ENCODE results near the gene ZNF74.

ZNF74 gene

GRCh38 chr22:20398420-20398819, 4.5 kb downstream of the ZNF74 start:
- no peak overlapping the region for H3K27ac ChIP-seq (ENCODE audit: insufficient read depth, low read length, poor library complexity, severe bottlenecking)
- peaks cover 12% of the 10 kb centered on the region for H3K4me1 ChIP-seq (ENCODE audit: control insufficient read depth, insufficient read depth, low read length, poor library complexity, severe bottlenecking)
- H3K4me3 ChIP-seq (ENCODE audit: insufficient read depth, low read depth, low read length, poor library complexity, severe bottlenecking): no peak overlapping the region
- H3K36me3 ChIP-seq (ENCODE audit: control insufficient read depth, insufficient read depth, low read length): peaks cover 5% of the 10 kb centered on the region
- no peaks in the 10 kb centered on the region for H3K9me3 ChIP-seq (ENCODE audit: control insufficient read depth, low read length)
- no peaks in the 10 kb centered on the region for H3K27me3 ChIP-seq (replicated peaks; ENCODE audit: control insufficient read depth, insufficient read depth, low read length, poor library complexity, severe bottlenecking)
- DNase-seq: no peak

DNA sequence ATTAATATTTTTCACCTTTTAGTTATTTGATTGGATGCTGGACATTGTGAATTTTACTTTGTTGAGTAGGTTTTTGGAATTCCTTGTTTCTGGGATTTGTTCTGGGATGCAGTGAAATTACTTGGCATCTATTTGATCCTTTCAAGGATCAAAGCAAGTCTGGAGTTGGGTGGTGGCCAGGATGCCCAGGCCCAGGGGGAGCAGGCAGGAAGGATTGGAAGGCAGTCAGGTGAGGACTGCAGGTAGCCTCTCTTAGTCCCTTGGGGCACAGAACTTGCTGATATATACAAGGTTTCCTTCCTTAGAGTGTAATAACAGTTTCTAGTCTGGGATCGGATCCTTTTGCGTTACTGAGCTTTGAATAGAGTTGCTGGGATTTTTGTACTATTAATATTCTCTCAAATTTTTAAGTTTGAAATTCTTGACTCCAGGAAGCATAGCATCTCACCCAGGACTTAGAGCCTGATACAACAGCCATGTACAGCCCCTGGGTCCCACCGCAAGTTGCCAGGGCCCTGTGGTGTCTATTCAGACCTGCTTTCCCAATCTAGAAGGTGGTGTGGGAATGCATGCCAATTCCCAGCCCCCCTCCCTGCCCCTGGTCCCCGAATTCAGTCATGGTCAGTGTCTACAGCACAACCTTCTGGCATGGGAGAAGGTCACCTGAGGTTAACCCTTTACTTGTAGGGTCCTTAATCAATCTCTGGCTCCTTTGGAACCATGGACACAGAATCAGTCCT, 6.1 kb downstream of the ZNF74 start:
- H3K27ac ChIP-seq (ENCODE audit: insufficient read depth, low read length, poor library complexity, severe bottlenecking): no peak overlapping the region
- H3K27me3 ChIP-seq (replicated peaks; ENCODE audit: control insufficient read depth, insufficient read depth, low read length, poor library complexity, severe bottlenecking): no peaks in the 10 kb centered on the region
- no peaks in the 10 kb centered on the region for H3K9me3 ChIP-seq (ENCODE audit: control insufficient read depth, low read length)
- DNase-seq: no peak
- H3K4me1 ChIP-seq (ENCODE audit: control insufficient read depth, insufficient read depth, low read length, poor library complexity, severe bottlenecking): peaks cover under 1% of the 10 kb centered on the region
- no peak overlapping the region for H3K4me3 ChIP-seq (ENCODE audit: insufficient read depth, low read depth, low read length, poor library complexity, severe bottlenecking)
- H3K36me3 ChIP-seq (ENCODE audit: control insufficient read depth, insufficient read depth, low read length): peaks cover 7% of the 10 kb centered on the region

DNA sequence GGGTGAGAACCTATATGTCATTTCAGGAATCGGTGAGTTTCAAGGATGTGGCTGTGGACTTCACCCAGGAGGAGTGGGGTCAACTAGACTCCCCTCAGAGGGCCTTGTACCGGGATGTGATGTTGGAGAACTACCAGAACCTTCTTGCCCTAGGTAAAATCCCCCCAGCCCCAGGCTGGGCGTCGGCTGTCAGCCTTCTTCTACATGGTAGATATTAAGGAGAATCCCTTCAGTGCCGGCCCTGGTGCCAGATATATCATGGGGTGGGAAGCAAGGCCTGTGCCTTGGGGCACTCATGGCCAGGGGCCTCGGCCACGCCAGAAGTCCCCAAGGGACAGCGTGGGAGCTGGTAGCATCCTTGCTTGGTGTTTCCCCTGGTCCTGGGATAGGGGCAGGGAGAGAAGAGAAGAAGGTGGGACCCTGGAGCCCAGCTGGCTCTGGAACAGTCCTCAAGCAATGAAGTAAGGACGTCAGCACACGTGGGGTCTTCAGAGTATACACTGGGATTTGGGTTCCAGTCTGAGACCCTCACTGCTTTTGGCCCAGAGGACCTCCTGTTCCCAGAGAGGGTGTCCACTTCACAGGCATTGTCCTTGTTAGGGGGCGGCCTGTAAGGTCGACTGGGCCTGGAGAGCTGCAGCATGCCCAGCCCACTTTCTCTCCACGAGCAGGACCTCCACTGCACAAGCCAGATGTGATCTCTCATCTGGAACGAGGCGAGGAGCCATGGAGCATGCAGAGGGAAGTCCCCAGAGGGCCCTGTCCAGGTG, 6.8 kb downstream of the ZNF74 start:
- no peaks in the 10 kb centered on the region for H3K4me1 ChIP-seq (ENCODE audit: control insufficient read depth, insufficient read depth, low read length, poor library complexity, severe bottlenecking)
- no peak overlapping the region for H3K4me3 ChIP-seq (ENCODE audit: insufficient read depth, low read depth, low read length, poor library complexity, severe bottlenecking)
- DNase-seq: no peak
- no peaks in the 10 kb centered on the region for H3K27me3 ChIP-seq (replicated peaks; ENCODE audit: control insufficient read depth, insufficient read depth, low read length, poor library complexity, severe bottlenecking)
- H3K36me3 ChIP-seq (ENCODE audit: control insufficient read depth, insufficient read depth, low read length): peaks cover 10% of the 10 kb centered on the region
- H3K9me3 ChIP-seq (ENCODE audit: control insufficient read depth, low read length): no peaks in the 10 kb centered on the region
- H3K27ac ChIP-seq (ENCODE audit: insufficient read depth, low read length, poor library complexity, severe bottlenecking): no peak overlapping the region

GRCh38 chr22:20401376-20402014, 7.5 kb downstream of the ZNF74 start:
- no peaks in the 10 kb centered on the region for H3K4me1 ChIP-seq (ENCODE audit: control insufficient read depth, insufficient read depth, low read length, poor library complexity, severe bottlenecking)
- no peak for DNase-seq
- no peak overlapping the region for H3K4me3 ChIP-seq (ENCODE audit: insufficient read depth, low read depth, low read length, poor library complexity, severe bottlenecking)
- H3K27me3 ChIP-seq (replicated peaks; ENCODE audit: control insufficient read depth, insufficient read depth, low read length, poor library complexity, severe bottlenecking): no peaks in the 10 kb centered on the region
- peaks cover 17% of the 10 kb centered on the region for H3K36me3 ChIP-seq (ENCODE audit: control insufficient read depth, insufficient read depth, low read length)
- no peaks in the 10 kb centered on the region for H3K9me3 ChIP-seq (ENCODE audit: control insufficient read depth, low read length)
- no peak overlapping the region for H3K27ac ChIP-seq (ENCODE audit: insufficient read depth, low read length, poor library complexity, severe bottlenecking)

DNA sequence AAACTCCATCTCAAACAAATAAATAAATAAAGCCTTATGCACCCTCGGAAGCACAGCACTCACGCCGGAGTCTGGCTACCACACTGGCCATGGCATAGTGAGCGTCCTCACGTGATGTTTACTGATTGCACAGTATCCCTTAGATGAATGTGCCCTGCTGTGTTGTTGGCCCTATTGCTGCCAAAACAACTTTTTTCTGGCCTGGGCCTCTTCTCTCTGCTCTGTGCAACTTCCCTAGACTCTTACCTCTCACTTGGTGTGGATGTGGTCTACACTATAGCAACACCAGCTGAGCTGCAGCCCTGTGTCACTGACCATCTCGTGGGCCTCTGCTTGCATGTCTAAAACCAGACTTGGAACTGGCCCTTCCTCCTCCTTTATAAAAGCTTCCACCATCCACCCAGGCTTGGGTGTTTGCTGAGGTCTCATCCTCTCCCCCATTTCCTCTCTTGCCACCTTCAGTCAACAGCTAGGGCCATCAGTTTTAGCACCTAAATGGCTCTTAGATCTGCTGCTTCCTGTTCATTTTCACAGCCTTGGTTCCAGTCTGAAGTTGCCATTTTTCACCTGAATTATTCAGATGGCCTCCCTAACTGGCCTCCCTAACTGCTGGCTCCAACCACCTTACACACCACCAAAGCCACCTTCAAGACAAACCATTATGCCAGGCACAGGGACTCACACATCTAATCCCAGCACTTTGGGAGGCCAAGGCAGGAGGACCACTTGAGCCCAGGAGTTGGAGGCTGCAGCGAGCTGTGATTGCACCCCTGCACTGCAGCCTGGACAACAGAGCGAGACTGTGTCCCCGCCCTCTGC, 9.2 kb downstream of the ZNF74 start:
- H3K9me3 ChIP-seq (ENCODE audit: control insufficient read depth, low read length): no peaks in the 10 kb centered on the region
- H3K27me3 ChIP-seq (replicated peaks; ENCODE audit: control insufficient read depth, insufficient read depth, low read length, poor library complexity, severe bottlenecking): no peaks in the 10 kb centered on the region
- no peak for DNase-seq
- no peak overlapping the region for H3K27ac ChIP-seq (ENCODE audit: insufficient read depth, low read length, poor library complexity, severe bottlenecking)
- no peaks in the 10 kb centered on the region for H3K4me1 ChIP-seq (ENCODE audit: control insufficient read depth, insufficient read depth, low read length, poor library complexity, severe bottlenecking)
- H3K36me3 ChIP-seq (ENCODE audit: control insufficient read depth, insufficient read depth, low read length): peaks cover 25% of the 10 kb centered on the region
- no peak overlapping the region for H3K4me3 ChIP-seq (ENCODE audit: insufficient read depth, low read depth, low read length, poor library complexity, severe bottlenecking)

GRCh38 chr22:20403779-20404140, 9.8 kb downstream of the ZNF74 start:
- no peak overlapping the region for H3K27ac ChIP-seq (ENCODE audit: insufficient read depth, low read length, poor library complexity, severe bottlenecking)
- DNase-seq: no peak
- no peaks in the 10 kb centered on the region for H3K9me3 ChIP-seq (ENCODE audit: control insufficient read depth, low read length)
- peaks cover 25% of the 10 kb centered on the region for H3K36me3 ChIP-seq (ENCODE audit: control insufficient read depth, insufficient read depth, low read length)
- H3K4me3 ChIP-seq (ENCODE audit: insufficient read depth, low read depth, low read length, poor library complexity, severe bottlenecking): no peak overlapping the region
- H3K4me1 ChIP-seq (ENCODE audit: control insufficient read depth, insufficient read depth, low read length, poor library complexity, severe bottlenecking): no peaks in the 10 kb centered on the region
- no peaks in the 10 kb centered on the region for H3K27me3 ChIP-seq (replicated peaks; ENCODE audit: control insufficient read depth, insufficient read depth, low read length, poor library complexity, severe bottlenecking)

DNA sequence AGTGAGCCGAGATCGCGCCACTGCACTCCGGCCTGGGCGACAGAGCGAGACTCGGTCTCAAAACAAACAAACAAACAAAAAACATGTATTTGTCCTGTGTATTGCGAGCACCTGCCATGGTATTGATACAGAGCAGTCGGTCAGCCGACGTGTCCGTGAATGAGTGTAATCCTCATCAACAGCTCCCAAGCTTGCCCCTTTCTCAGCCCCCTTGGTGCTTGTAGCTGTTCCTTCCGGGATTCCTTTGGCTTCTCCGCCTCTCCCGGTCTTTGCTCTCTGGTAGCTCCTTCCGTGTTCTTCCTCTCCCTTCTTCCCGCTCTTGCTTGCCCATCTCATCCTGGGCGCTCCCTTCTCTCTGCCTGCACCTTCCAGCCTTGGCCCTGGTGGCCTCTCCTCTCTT, 10.9 kb downstream of the ZNF74 start:
- peaks cover 25% of the 10 kb centered on the region for H3K36me3 ChIP-seq (ENCODE audit: control insufficient read depth, insufficient read depth, low read length)
- H3K27me3 ChIP-seq (replicated peaks; ENCODE audit: control insufficient read depth, insufficient read depth, low read length, poor library complexity, severe bottlenecking): no peaks in the 10 kb centered on the region
- no peak for DNase-seq
- H3K4me3 ChIP-seq (ENCODE audit: insufficient read depth, low read depth, low read length, poor library complexity, severe bottlenecking): no peak overlapping the region
- no peaks in the 10 kb centered on the region for H3K4me1 ChIP-seq (ENCODE audit: control insufficient read depth, insufficient read depth, low read length, poor library complexity, severe bottlenecking)
- no peaks in the 10 kb centered on the region for H3K9me3 ChIP-seq (ENCODE audit: control insufficient read depth, low read length)
- no peak overlapping the region for H3K27ac ChIP-seq (ENCODE audit: insufficient read depth, low read length, poor library complexity, severe bottlenecking)

DNA sequence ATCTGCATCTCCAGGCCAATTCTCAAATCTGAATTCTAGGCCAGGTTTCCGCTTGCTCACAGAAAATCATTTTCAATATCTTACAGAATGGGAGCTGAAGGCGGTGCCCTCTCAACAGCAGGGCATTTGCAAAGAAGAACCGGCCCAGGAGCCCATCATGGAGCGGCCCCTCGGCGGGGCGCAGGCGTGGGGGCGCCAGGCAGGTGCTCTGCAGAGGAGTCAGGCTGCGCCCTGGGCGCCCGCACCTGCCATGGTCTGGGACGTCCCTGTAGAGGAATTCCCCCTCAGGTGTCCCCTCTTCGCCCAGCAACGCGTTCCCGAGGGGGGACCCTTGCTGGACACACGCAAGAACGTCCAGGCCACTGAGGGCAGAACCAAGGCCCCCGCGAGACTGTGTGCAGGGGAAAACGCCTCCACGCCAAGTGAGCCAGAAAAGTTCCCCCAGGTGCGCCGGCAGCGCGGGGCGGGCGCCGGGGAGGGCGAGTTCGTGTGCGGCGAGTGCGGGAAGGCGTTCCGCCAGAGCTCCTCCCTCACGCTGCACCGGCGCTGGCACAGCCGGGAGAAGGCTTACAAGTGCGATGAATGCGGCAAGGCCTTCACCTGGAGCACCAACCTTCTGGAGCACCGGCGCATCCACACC, 11.5 kb downstream of the ZNF74 start:
- H3K4me3 ChIP-seq (ENCODE audit: insufficient read depth, low read depth, low read length, poor library complexity, severe bottlenecking): no peak overlapping the region
- H3K27ac ChIP-seq (ENCODE audit: insufficient read depth, low read length, poor library complexity, severe bottlenecking): no peak overlapping the region
- H3K36me3 ChIP-seq (ENCODE audit: control insufficient read depth, insufficient read depth, low read length): peaks cover 25% of the 10 kb centered on the region
- no peak for DNase-seq
- H3K27me3 ChIP-seq (replicated peaks; ENCODE audit: control insufficient read depth, insufficient read depth, low read length, poor library complexity, severe bottlenecking): no peaks in the 10 kb centered on the region
- no peaks in the 10 kb centered on the region for H3K9me3 ChIP-seq (ENCODE audit: control insufficient read depth, low read length)
- no peaks in the 10 kb centered on the region for H3K4me1 ChIP-seq (ENCODE audit: control insufficient read depth, insufficient read depth, low read length, poor library complexity, severe bottlenecking)

DNA sequence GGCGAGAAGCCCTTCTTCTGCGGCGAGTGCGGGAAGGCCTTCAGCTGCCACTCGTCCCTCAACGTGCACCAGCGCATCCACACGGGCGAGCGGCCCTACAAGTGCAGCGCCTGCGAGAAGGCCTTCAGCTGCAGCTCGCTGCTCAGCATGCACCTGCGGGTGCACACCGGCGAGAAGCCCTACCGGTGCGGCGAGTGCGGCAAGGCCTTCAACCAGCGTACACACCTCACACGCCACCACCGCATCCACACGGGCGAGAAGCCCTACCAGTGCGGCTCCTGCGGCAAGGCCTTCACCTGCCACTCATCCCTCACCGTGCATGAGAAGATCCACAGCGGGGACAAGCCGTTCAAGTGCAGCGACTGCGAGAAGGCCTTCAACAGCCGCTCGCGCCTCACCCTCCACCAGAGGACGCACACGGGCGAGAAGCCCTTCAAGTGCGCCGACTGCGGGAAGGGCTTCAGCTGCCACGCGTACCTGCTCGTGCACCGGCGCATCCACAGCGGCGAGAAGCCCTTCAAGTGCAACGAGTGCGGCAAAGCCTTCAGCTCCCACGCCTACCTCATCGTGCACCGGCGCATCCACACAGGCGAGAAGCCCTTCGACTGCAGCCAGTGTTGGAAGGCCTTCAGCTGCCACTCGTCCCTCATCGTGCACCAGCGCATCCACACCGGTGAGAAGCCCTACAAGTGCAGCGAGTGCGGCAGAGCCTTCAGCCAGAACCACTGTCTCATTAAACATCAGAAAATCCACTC, 12.2 kb downstream of the ZNF74 start:
- Histone ChIP-seq H3K36me3 (ENCODE audit: control insufficient read depth, insufficient read depth, low read length) (peaks cover 23% of the 10 kb centered on the region), H3K4me3 (ENCODE audit: insufficient read depth, low read depth, low read length, poor library complexity, severe bottlenecking) (no peak overlapping the region), H3K9me3 (ENCODE audit: control insufficient read depth, low read length) (no peaks in the 10 kb centered on the region), H3K27ac (ENCODE audit: insufficient read depth, low read length, poor library complexity, severe bottlenecking) (no peak overlapping the region), H3K4me1 (ENCODE audit: control insufficient read depth, insufficient read depth, low read length, poor library complexity, severe bottlenecking) (no peaks in the 10 kb centered on the region), H3K27me3 (replicated peaks; ENCODE audit: control insufficient read depth, insufficient read depth, low read length, poor library complexity, severe bottlenecking) (no peaks in the 10 kb centered on the region)
- DNase-seq: no peak
